C4-2B (cell line): ENCODE measurements around the gene ZNF701.
"Not testable (repeated sequence)": the region's sequence is repeated elsewhere in the genome, so short reads cannot be mapped to it uniquely, and the experiment has no call there.

Source experiments
- H3K27ac ChIP-seq: fragments of 450-650 bp; 2 replicates; pipeline ENCODE4 v1.5.1; 2017
- ZFX ChIP-seq: fragments of 450-650 bp; IDR thresholded peaks from 2 replicates; pipeline ENCODE4 v1.6.1; 2017
- TF ChIP-seq, protein P1 (sequence below): fragments of 450-650 bp; conservative IDR thresholded peaks from 2 replicates; pipeline ENCODE4 v1.5.1; 2017; ENCODE audit warnings: mild to moderate bottlenecking

ZNF701 gene

DNA sequence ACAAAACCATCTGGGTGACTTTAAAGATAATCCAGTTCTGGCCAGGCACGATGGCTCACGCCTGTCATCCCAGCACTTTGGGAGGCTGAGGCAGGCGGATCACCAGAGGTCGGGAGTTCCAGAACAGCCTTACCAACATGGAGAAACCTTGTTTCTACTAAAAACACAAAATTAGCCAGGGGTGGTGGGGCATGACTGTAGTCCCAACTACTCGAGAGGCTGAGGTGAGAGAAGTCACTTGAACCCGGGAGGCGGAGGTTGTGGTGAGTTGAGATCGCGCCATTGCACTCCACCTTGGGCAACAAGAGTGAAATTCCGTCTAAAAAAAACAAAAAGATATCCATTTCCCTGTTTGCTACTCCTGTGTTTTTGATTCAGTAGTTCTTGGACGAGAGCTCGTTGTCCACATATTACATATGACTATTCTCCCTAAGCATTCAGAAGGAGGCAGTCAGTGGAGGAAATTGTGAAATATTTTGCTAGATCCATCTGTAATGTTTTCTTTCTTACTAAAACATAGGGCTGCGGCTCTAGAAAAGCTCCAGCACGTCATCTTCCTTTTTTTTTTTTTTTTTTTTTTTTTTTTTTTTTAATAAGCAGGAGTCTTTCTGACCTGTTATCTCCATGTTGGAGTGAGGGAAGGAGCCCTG, 33.6 kb downstream of the ZNF701 start:
- H3K27ac ChIP-seq = no peak overlapping the region
- TF ChIP-seq ZFX = no peak
- TF ChIP-seq, protein P1, sequence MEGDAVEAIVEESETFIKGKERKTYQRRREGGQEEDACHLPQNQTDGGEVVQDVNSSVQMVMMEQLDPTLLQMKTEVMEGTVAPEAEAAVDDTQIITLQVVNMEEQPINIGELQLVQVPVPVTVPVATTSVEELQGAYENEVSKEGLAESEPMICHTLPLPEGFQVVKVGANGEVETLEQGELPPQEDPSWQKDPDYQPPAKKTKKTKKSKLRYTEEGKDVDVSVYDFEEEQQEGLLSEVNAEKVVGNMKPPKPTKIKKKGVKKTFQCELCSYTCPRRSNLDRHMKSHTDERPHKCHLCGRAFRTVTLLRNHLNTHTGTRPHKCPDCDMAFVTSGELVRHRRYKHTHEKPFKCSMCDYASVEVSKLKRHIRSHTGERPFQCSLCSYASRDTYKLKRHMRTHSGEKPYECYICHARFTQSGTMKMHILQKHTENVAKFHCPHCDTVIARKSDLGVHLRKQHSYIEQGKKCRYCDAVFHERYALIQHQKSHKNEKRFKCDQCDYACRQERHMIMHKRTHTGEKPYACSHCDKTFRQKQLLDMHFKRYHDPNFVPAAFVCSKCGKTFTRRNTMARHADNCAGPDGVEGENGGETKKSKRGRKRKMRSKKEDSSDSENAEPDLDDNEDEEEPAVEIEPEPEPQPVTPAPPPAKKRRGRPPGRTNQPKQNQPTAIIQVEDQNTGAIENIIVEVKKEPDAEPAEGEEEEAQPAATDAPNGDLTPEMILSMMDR = no peak

GRCh38 chr19:52613299-52613906, 43.3 kb downstream of the ZNF701 start:
- TF ChIP-seq, protein P1 = no peak
- no peak for TF ChIP-seq ZFX
- no peak overlapping the region for H3K27ac ChIP-seq

DNA sequence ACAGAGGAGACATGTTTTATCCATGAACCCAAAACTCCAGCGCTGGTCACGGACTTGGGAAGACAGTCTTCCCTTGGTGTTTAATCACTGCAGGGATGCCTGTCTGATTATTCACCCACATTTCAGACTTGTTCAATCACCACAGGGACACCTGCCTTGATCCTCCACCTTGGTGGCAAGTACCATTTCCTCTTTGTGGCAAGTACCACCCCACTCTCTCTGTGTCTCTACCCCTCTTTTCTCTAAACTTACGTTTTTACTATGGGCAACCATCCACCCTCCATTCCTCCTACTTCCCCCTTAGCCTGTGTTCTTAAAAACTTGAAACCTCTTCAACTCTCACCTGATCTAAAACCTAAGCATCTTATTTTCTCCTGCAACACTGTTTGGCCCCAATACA, 51.3 kb downstream of the ZNF701 start:
- TF ChIP-seq, protein P1 = no peak
- TF ChIP-seq ZFX = no peak
- no peak overlapping the region for H3K27ac ChIP-seq

DNA sequence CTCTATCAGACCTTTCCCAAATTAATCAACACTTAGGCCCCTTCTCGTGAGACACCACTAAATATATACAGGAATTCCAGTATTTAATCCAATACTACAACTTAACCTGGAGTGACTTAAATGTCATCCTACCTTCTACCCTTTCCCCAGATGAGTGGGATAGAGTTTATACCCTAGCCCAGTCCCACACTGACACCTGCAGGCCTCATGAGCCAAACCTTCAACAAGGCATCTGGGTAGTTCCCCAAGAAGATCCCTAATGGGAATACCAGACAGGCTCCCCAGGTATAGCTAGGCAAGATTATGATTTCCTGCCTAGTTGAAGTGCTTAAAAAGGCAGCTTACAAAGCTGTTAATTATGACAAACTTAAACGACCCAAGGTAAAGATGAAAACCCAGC, 52.2 kb downstream of the ZNF701 start:
- TF ChIP-seq, protein P1 = no peak
- no peak for TF ChIP-seq ZFX
- H3K27ac ChIP-seq = no peak overlapping the region

GRCh38 chr19:52626915-52627314, 56.8 kb downstream of the ZNF701 start:
- TF ChIP-seq, protein P1 = no peak
- no peak for TF ChIP-seq ZFX

GRCh38 chr19:52627441-52627840, 57.4 kb downstream of the ZNF701 start:
- H3K27ac ChIP-seq = not testable (repeated sequence)

More at GRCh38 chr19:52626915-52627314, 56.8 kb downstream of the ZNF701 start:
- no peak overlapping the region for H3K27ac ChIP-seq

DNA sequence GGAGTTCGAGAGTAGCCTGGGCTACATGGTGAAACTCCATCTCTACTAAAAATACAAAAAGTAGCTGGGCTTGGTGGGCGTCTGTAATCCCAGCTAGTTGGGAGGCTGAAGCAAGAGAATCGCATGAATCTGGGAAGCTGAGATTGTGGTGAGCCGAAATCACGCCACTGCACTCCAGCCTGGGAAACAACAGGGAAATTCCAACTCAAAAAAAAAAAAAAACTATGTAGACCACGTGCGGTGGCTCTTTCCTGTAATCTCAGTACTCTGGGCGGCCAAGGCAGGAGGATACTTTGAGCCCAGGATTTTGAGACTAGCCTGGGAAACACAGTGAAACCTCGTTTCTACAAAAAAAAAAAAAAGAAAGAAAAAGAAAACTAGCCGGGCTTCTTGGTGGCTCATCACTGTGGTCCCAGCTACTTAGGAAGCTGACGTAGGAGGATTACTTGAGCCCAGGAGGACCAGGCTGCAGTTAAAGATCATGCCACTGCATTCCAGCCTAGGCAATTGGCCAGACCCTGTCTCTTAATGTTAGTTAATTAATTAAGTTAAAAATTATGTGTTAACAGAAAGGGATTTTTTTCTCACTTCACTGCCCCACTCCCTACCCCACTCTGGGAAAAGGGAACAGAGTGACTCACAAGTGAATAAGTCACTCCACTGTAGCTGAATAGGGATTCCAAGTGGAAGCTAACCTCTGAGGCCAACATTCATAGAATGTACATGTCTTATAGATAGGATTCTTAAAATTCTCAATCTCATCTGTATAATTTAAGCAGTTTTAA, 65.9 kb downstream of the ZNF701 start:
- H3K27ac ChIP-seq = no peak overlapping the region
- no peak for TF ChIP-seq ZFX
